Endothelial cell of umbilical vein (primary cell): ENCODE data around the gene RABEPK. TPM values are rescaled to one million over a fixed set of nuclear protein-coding genes. Genes with fewer than 3 reads are reported as not detected.

ENCODE experiments used
- BruUV-seq: library from RNA; stranded (reverse); fragments of 400-500 nt; replicated peaks from 2 replicates; lab custom pipeline; 2021; lab: Mats Ljungman, UMichigan
- CTCF ChIA-PET: fragments of 300-600, 350-600 bp; sonication (Branson Sonifier 250); formaldehyde crosslinking; loops from one replicate; lab custom pipeline; 2021; ENCODE audit warnings: antibody characterized with exemption, inconsistent platforms; lab: Charles Lee
- POLR2A ChIA-PET: fragments of 300-600, 350-600 bp; sonication (Branson Sonifier 250); formaldehyde crosslinking; loops from one replicate; lab custom pipeline; 2021; ENCODE audit warnings: antibody characterized with exemption, inconsistent platforms; lab: Charles Lee
- DNase-seq: peaks from one replicate; pipeline ENCODE4 v3.0.0-alpha.2; 2011; ENCODE audit warnings: low read depth, low spot score
- FAIRE-seq: peaks from 2 replicates; lab custom pipeline; 2011; peaks lifted over from hg19 to GRCh38; lab: Jason Lieb, UNC
- H2AFZ ChIP-seq: 2 replicates; pipeline ENCODE4 v1.6.0; 2012; ENCODE audit warnings: low read depth, low read length, control low read depth, inconsistent platforms
- H3K27ac ChIP-seq: 2 replicates; pipeline ENCODE4 v1.5.1; 2011; ENCODE audit warnings: low read depth, mild to moderate bottlenecking, control low read depth, low read length, moderate library complexity; ENCODE audit not compliant: insufficient read depth
- H3K27me3 ChIP-seq, 2 experiments: 2 replicates each; pipeline versions ENCODE4 v1.6.0 to v1.6.1; 2011; ENCODE audit warnings: low read length in 2 of 2, mixed read lengths in 1 of 2; ENCODE audit not compliant: control insufficient read depth in 2 of 2, insufficient read depth in 2 of 2
- H3K36me3 ChIP-seq, 2 experiments: 2 replicates in 1 of 2; 3 replicates in 1 of 2; pipeline ENCODE4 v1.5.1; 2011; ENCODE audit warnings: low read length in 2 of 2, mild to moderate bottlenecking in 1 of 2, moderate library complexity in 1 of 2; ENCODE audit not compliant: control insufficient read depth in 2 of 2, insufficient read depth in 2 of 2; ENCODE audit errors: extremely low read depth in 1 of 2
- H3K4me1 ChIP-seq: 3 replicates; pipeline ENCODE4 v1.5.1; 2011; ENCODE audit warnings: mild to moderate bottlenecking, low read length; ENCODE audit not compliant: control insufficient read depth, insufficient read depth; ENCODE audit errors: extremely low read depth
- H3K4me2 ChIP-seq: 2 replicates; pipeline ENCODE4 v1.6.1; 2011; ENCODE audit warnings: low read length, control low read depth, mixed read lengths; ENCODE audit not compliant: insufficient read depth
- H3K4me3 ChIP-seq, 3 experiments: fragments of 200-600 bp in 1 of 3; sonication (generic), shearing (Covaris generic) in 1 of 3; replicated peaks in 1 of 3; 2 replicates each; pipeline ENCODE4 v1.5.1; 2011 to 2016; ENCODE audit warnings: control low read depth in 3 of 3, low read length in 3 of 3, mild to moderate bottlenecking in 2 of 3, inconsistent platforms in 1 of 3, low read depth in 1 of 3, moderate library complexity in 1 of 3; ENCODE audit not compliant: insufficient read depth in 1 of 3
- H3K79me2 ChIP-seq: 2 replicates; pipeline ENCODE4 v1.6.0; 2012; ENCODE audit warnings: low read length, inconsistent platforms; ENCODE audit not compliant: control insufficient read depth, insufficient read depth
- H3K9ac ChIP-seq: replicated peaks from 2 replicates; pipeline ENCODE3; 2011; ENCODE audit warnings: low read length, control low read depth; ENCODE audit not compliant: insufficient read depth; ENCODE audit errors: extremely low read depth
- H3K9me1 ChIP-seq: replicated peaks from 3 replicates; pipeline ENCODE4 v1.6.0; 2011; ENCODE audit warnings: mild to moderate bottlenecking, low read length; ENCODE audit not compliant: control insufficient read depth, insufficient read depth; ENCODE audit errors: extremely low read depth
- H3K9me3 ChIP-seq: replicated peaks from 2 replicates; pipeline ENCODE4 v1.5.1; 2012; ENCODE audit warnings: low read length, inconsistent platforms; ENCODE audit not compliant: control insufficient read depth, insufficient read depth
- H4K20me1 ChIP-seq: replicated peaks from 2 replicates; pipeline ENCODE3; 2011; ENCODE audit warnings: mild to moderate bottlenecking, low read length; ENCODE audit not compliant: control insufficient read depth, insufficient read depth; ENCODE audit errors: extremely low read depth
- EZH2 ChIP-seq: IDR thresholded peaks from 2 replicates; pipeline ENCODE4 v1.6.1; 2012; ENCODE audit warnings: borderline replicate concordance, low read depth, mild to moderate bottlenecking, moderate library complexity, low read length, inconsistent platforms; ENCODE audit not compliant: severe bottlenecking
- FOS ChIP-seq: IDR thresholded peaks from 2 replicates; pipeline ENCODE4 v1.6.1; 2011; ENCODE audit warnings: mild to moderate bottlenecking, low read length, moderate library complexity, borderline replicate concordance; ENCODE audit not compliant: insufficient read depth
- GATA2 ChIP-seq: IDR thresholded peaks from 2 replicates; pipeline ENCODE4 v1.7.0; 2011; ENCODE audit warnings: low read depth, mild to moderate bottlenecking, moderate library complexity, mixed read lengths, low read length; ENCODE audit not compliant: insufficient read length, insufficient read depth
- JUN ChIP-seq: IDR thresholded peaks from 2 replicates; pipeline ENCODE4 v1.6.1; 2011; ENCODE audit warnings: borderline replicate concordance, low read depth; ENCODE audit not compliant: insufficient read length, insufficient read depth
- MYC ChIP-seq: IDR thresholded peaks from one replicate; pipeline ENCODE4 v1.6.1; 2011; ENCODE audit warnings: mild to moderate bottlenecking, low read depth, low read length
- POLR2A ChIP-seq: IDR thresholded peaks from 2 replicates; pipeline ENCODE4 v1.6.1; 2012; ENCODE audit warnings: low read depth, mild to moderate bottlenecking, control low read depth, low read length
- POLR2AphosphoS5 ChIP-seq: IDR thresholded peaks from 2 replicates; pipeline ENCODE4 v1.6.1; 2012; ENCODE audit warnings: low read depth, mild to moderate bottlenecking, control low read depth, low read length, moderate library complexity; ENCODE audit not compliant: insufficient read depth
- dilution Hi-C: fragments of 300-500 bp; cut with MboI; formaldehyde crosslinking; loops from one replicate; pipeline ENCODE4 v1.15.0; 2019; ENCODE audit warnings: low sequenced_read_pairs; ENCODE audit not compliant: extremely low pct_ligation_motif_present
- intact Hi-C: fragments of 100-400 bp; cut with micrococcal nuclease; formaldehyde crosslinking; loops from one replicate; pipeline ENCODE4 v1.10.0; 2022
- polyA plus RNA-seq, 4 experiments: library from polyadenylated mRNA; depleted of rRNA in 3 of 4; stranded (reverse) in 3 of 4; unstranded in 1 of 4; fragments of >200 nt; gene quantifications; 2 replicates each; pipeline versions ENCODE4 v1.2.1 to v1.2.3, GENCODE V29; 2011 to 2012; ENCODE audit warnings: missing spikeins in 1 of 4
- total RNA-seq: library from RNA; stranded (reverse); gene quantifications from 2 replicates; pipeline ENCODE4 v1.2.3, GENCODE V29; 2021
- TF ChIP-seq, protein P1 (sequence below), 2 donors: IDR thresholded peaks; 1 replicate in 1 of 2; 2 replicates in 1 of 2; pipeline ENCODE4 v1.5.1; 2011; ENCODE audit warnings: low read length in 2 of 2, mild to moderate bottlenecking in 2 of 2, moderate library complexity in 2 of 2, control low read depth in 1 of 2, inconsistent platforms in 1 of 2, low read depth in 1 of 2; ENCODE audit not compliant: insufficient read depth in 1 of 2; ENCODE audit errors: extremely low read depth in 1 of 2
- TF ChIP-seq, protein P2 (sequence below): IDR thresholded peaks from 2 replicates; pipeline ENCODE4 v1.6.1; 2011; ENCODE audit not compliant: insufficient read depth, insufficient read length

The RABEPK gene
- total and polyA plus RNA-seq, 2 donors (not counting 3 experiments of a cell fraction or from before 2014, with no cell fraction given) = 18.2 to 23.0 TPM

DNA sequence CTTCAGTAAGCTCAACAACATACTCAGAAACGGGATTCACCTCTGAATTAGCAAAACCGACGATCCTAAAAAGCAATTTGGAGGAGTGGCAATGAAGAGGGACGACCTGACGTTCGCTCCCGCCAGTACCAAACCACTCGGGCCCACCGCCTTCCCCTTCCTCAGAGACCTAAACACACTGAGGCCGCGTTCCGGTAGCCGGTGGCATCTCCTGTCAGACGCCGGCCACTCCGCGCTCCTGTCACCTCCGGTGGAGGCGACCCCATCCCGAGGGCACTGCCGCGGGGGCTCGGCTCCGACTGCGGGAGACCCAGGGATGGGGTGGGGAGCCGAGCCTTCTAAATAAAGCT, 11.4 kb upstream of the RABEPK start:
- Histone ChIP-seq H2AFZ (peak overlapping the region; percentile 63), H3K4me2 (peak overlapping the region; percentile 88), H3K9me1 (no peaks in the 10 kb centered on the region), H3K9ac (peak overlapping the region; percentile 91), H3K36me3 (no peaks in the 10 kb centered on the region), H3K9me3 (no peaks in the 10 kb centered on the region), H3K4me1 (peaks cover 7% of the 10 kb centered on the region), H4K20me1 (no peaks in the 10 kb centered on the region), H3K27me3 (no peaks in the 10 kb centered on the region), H3K4me3 (peak overlapping the region; percentile 70 to 83 (median 78)), H3K79me2 (peaks cover 45% of the 10 kb centered on the region), H3K27ac (peak overlapping the region; percentile 66)
- dilution Hi-C loops = no loop called here
- intact Hi-C loops = loop anchor here (1.0 kb wide), 2 partner anchors 11 to 46 kb away; partner anchors contain the start of genes RABEPK and SCAI
- peak; percentile 24 for DNase-seq
- no peak for TF ChIP-seq POLR2A
- no peak for TF ChIP-seq FOS
- TF ChIP-seq MYC = no peak
- no peak for TF ChIP-seq GATA2
- no peak for TF ChIP-seq EZH2
- TF ChIP-seq, protein P1, sequence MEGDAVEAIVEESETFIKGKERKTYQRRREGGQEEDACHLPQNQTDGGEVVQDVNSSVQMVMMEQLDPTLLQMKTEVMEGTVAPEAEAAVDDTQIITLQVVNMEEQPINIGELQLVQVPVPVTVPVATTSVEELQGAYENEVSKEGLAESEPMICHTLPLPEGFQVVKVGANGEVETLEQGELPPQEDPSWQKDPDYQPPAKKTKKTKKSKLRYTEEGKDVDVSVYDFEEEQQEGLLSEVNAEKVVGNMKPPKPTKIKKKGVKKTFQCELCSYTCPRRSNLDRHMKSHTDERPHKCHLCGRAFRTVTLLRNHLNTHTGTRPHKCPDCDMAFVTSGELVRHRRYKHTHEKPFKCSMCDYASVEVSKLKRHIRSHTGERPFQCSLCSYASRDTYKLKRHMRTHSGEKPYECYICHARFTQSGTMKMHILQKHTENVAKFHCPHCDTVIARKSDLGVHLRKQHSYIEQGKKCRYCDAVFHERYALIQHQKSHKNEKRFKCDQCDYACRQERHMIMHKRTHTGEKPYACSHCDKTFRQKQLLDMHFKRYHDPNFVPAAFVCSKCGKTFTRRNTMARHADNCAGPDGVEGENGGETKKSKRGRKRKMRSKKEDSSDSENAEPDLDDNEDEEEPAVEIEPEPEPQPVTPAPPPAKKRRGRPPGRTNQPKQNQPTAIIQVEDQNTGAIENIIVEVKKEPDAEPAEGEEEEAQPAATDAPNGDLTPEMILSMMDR (IDR thresholded peaks at IDR 0.05; ENCODE audit: extremely low read depth in 1 of 2, insufficient read depth in 1 of 2, low read depth in 1 of 2, low read length in 2 of 2) = no peak
- TF ChIP-seq, protein P2, sequence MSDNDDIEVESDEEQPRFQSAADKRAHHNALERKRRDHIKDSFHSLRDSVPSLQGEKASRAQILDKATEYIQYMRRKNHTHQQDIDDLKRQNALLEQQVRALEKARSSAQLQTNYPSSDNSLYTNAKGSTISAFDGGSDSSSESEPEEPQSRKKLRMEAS = no peak
- TF ChIP-seq JUN = no peak
- no peak for TF ChIP-seq POLR2AphosphoS5
- FAIRE-seq = peak; percentile 67
- CTCF ChIA-PET = no interaction called here
- POLR2A ChIA-PET = no interaction called here
- TSS peak; percentile 56 for BruUV-seq
